Skin epidermis (tissue), 12 donors: ENCODE measurements around the gene OSBPL8.
A peak's percentile ranks its signal among the peaks of the same experiment; 100 is the strongest.

Source experiments
- H3K27ac ChIP-seq, 21 experiments: fragments of 200-600 bp; sonication (generic) in 11 of 21; one replicate each; pipeline ENCODE4 v1.5.0; 2020; ENCODE audit warnings: mild to moderate bottlenecking in 3 of 21, inconsistent platforms in 2 of 21, moderate library complexity in 2 of 21
- H3K4me3 ChIP-seq, 7 experiments: fragments of 200-600 bp; sonication (generic) in 2 of 7; one replicate each; pipeline ENCODE4 v1.5.0; 2020; ENCODE audit warnings: inconsistent platforms in 2 of 7, mild to moderate bottlenecking in 2 of 7, moderate library complexity in 1 of 7

OSBPL8 gene

DNA sequence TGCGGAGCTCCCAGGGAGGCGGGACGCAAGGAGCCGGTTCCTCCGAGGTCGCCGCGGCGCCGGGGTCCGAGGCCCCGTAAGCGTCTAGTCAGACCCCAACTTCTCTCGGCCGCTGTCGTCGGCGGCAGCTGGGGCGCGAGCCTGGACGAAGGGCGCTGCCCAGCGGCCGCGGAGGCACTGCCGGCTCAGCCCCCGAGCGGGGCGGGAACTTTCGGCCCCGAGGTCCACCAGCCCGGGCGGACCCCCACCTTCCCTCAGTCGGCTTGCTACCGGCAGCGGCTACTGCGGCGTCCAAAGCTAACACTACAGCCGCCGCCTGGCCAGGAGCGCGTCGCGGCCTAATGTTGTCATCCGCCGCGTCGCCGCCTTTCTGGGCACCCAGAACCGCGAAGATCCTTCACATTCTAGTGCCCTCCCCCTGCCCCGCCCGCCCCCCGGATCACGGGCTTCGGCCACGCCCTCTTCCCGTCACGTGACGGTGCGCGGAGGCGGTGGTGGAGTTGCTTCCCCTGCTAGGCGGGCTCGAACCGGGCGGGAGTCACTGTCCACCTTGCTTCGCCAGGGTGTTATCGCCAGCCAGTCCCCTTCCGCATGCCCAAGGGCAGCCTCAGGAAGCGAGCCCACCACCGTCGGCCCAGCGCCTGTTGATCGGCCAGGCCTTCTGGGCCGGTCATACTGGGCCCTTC is at the start of gene OSBPL8:
Gene OSBPL8, minus strand, starts transcription at position 372 of the 686 bp plus-strand sequence. CDS start 72,220 bp downstream, outside the sequence.
- Histone ChIP-seq H3K27ac (peak within 1 kb of the TSS; percentile 81 to 99 (median 93)), H3K4me3 (peak within 1 kb of the TSS; percentile 55 to 99 (median 86))

- Histone ChIP-seq H3K27ac (no peak overlapping the region), H3K4me3 (no peak overlapping the region)
Observed at GRCh38 chr12:76608070-76608469, 48.5 kb upstream of the OSBPL8 start.

GRCh38 chr12:76595056-76595455 is 35.5 kb upstream of the OSBPL8 start:
- H3K27ac ChIP-seq = no peak overlapping the region
- no peak overlapping the region for H3K4me3 ChIP-seq

DNA sequence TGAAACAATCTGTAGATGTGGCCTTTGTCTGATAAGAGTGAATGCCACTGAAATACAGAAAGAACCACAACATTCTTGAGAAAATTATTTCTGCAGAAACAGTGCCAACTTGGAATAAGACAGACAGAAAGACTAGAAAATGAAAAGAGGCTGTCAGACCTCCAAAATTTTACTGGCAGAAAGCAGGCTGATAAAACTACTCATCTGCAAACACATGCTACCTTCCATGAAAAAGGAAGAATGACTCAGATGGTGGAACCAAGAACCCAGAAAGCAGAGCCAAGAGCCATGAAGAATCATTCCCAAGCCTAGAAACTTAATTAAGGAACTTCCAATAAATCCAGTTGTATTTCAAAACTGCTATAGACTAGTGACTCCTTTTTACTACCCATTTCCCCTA is 31.9 kb upstream of the OSBPL8 start:
- Histone ChIP-seq H3K27ac (peak overlapping the region in 1 of 21 experiments; percentile 53), H3K4me3 (no peak overlapping the region)

DNA sequence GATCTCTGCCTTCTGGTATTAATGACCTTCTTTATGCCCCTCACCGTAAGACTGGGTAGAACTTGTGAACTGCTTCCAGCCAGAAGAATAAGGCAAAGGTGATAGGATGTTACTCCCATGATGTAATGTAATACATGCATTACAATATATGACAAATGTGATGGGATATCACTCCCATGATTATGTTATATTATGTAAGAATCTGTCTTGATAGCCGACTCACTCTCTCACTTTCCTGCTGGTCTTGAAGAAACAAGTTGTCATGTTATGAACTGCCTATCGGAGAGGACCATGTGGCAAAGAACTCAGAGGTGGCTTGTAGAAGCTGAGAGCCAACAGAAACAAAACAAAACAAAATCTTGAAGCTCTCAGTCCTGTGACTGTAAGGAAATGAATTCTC is 30.6 kb upstream of the OSBPL8 start:
- no peak overlapping the region for H3K4me3 ChIP-seq
- H3K27ac ChIP-seq = peak overlapping the region in 1 of 21 experiments; percentile 65

- Histone ChIP-seq H3K27ac (peak overlapping the region in 5 of 21 experiments; percentile 1 to 66 (median 31)), H3K4me3 (no peak overlapping the region)
Observed at GRCh38 chr12:76588881-76589565, 29.5 kb upstream of the OSBPL8 start.

GRCh38 chr12:76587428-76588178 is 28.0 kb upstream of the OSBPL8 start:
- H3K27ac ChIP-seq = peak overlapping the region in 6 of 21 experiments; percentile 4 to 66 (median 42)
- no peak overlapping the region for H3K4me3 ChIP-seq

DNA sequence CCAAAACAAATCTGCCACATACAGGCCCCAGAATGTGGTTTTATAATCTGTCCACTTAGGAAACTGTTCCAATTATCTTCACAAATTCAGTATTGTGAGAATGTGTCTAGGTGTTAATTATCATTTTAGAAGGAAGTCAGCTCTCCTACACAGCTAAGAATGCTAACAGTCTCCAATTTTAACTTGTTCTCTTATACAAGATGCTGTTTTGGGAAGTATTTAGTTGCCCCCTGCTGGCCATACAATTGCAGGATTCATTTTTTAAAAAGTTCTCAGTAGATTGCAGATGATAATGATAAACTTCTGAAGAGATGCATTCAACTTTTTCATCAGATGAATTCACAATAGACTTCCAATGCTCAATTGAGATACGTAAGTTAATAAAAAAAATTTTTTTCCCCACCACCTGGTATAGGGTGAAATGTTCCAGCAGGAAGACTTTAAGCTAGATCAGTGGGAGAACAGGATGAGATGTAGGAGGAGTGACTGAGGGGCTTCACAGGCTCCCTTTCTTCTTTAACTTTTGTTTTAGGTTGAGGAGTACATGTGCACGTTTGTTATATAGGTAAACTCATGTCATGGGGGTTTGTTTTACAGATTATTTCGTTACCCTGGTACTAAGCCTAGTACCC is 27.3 kb upstream of the OSBPL8 start:
- H3K4me3 ChIP-seq = no peak overlapping the region
- peak overlapping the region in 1 of 21 experiments; percentile 43 for H3K27ac ChIP-seq

DNA sequence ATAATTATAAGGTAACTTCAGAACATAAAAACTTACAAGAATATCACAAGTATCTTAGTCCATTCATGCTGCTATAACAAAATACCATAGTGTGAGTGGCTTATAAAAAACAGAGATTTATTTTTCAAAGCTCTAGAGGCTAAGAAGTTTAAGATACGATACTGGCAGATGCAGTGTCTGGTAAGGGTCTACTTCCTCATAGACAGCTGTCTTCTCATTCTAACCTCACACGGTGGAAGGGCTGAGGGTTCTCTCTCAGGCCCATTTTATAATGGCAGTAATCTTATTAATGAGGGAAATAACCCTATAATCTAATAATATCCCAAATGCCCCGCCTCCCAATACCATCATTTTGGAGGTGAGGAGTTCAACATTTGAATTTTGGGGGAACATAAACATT is 23.7 kb upstream of the OSBPL8 start:
- H3K27ac ChIP-seq = peak overlapping the region in 1 of 21 experiments; percentile 6
- no peak overlapping the region for H3K4me3 ChIP-seq

- H3K4me3 ChIP-seq = no peak overlapping the region
- no peak overlapping the region for H3K27ac ChIP-seq
Observed at GRCh38 chr12:76573840-76574373, 14.3 kb upstream of the OSBPL8 start.

- Histone ChIP-seq H3K27ac (no peak overlapping the region), H3K4me3 (no peak overlapping the region)
Observed at GRCh38 chr12:76571256-76571655, 11.7 kb upstream of the OSBPL8 start.

GRCh38 chr12:76569685-76570604 is 10.4 kb upstream of the OSBPL8 start:
- Histone ChIP-seq H3K27ac (no peak overlapping the region), H3K4me3 (no peak overlapping the region)

- no peak overlapping the region for H3K27ac ChIP-seq
Observed at GRCh38 chr12:76568888-76569551, 9.4 kb upstream of the OSBPL8 start.

GRCh38 chr12:76568130-76568529 is 8.6 kb upstream of the OSBPL8 start:
- no peak overlapping the region for H3K4me3 ChIP-seq
- H3K27ac ChIP-seq = no peak overlapping the region

More at GRCh38 chr12:76568888-76569551, 9.4 kb upstream of the OSBPL8 start:
- H3K4me3 ChIP-seq = no peak overlapping the region

DNA sequence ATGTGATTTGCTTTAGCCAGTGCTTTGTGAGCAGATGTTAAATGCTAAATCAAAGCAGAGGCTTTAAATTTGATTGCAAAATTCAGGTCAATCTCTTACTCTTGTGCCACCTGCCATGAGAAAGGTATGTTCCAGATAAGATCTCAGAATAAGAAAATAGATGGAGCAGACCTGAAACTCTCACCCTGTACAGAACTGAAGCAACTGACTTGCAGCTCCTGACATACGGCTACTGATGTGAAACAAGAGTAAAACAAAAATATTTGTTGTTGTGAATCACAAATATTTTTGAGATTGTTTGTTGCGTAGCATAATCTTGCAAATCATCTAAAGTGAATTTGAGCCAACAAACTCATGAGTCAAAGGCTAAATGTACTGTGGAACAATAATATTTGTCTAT is 3.5 kb upstream of the OSBPL8 start:
- Histone ChIP-seq H3K4me3 (no peak overlapping the region), H3K27ac (no peak overlapping the region)

DNA sequence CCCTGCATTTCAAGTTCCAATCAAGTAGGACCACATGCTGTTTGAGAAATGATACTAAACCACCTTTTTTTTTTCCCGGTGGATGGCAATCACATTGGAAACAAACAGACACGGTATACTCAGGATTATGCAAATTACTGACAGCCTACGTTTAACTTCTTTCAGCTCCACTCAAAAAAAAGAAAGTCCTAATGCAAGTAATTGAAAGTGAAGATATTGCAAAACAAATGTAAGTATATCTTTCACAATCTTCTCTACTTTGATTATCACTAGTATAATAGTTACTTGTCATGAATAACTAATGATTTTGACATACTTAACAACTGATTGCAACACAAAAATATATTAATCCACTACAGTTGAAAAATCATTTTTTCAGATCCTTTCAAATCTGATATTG is 2.6 kb upstream of the OSBPL8 start:
- Histone ChIP-seq H3K27ac (no peak overlapping the region), H3K4me3 (no peak overlapping the region)

- Histone ChIP-seq H3K4me3 (peak overlapping the region; percentile 55 to 99 (median 86)), H3K27ac (peak overlapping the region; percentile 81 to 99 (median 93))
Observed at GRCh38 chr12:76560086-76560491, 518 bp upstream of the OSBPL8 start.
